ENCODE results near the gene HIVEP1.

GRCh38 chr6:12138381-12138780 lies 126.3 kb downstream of the HIVEP1 start:
- TF ChIP-seq EZH2 (IDR thresholded peaks at IDR 0.05; ENCODE audit: low read length, unreplicated experiment) (no peak), CTCF (conservative IDR thresholded peaks at IDR 0.05; ENCODE audit: low read depth, low read length) (no peak), EZH2phosphoT487 (IDR thresholded peaks at IDR 0.05; ENCODE audit: borderline replicate concordance, low read length) (no peak)
